Ovary (tissue), 3 donors: ENCODE measurements around the gene PCDHB5.
"Not testable (repeated sequence)": the region's sequence is repeated elsewhere in the genome, so short reads cannot be mapped to it uniquely, and the experiment has no call there.

ENCODE experiments used
- CTCF ChIP-seq, 3 donors: fragments of 450-650 bp in 2 of 3; fragments of 200-600 bp in 1 of 3; IDR thresholded peaks; one replicate each; pipeline versions ENCODE4 v1.5.1 to v1.8.0; 2016 to 2022; ENCODE audit warnings: antibody characterized with exemption in 3 of 3, mild to moderate bottlenecking in 1 of 3
- EP300 ChIP-seq: sonication (generic); formaldehyde crosslinking; IDR thresholded peaks from one replicate; pipeline ENCODE4 v1.6.1; 2017; ENCODE audit warnings: antibody characterized with exemption
- POLR2A ChIP-seq: fragments of 450-650 bp; IDR thresholded peaks from one replicate; pipeline ENCODE4 v1.6.1; 2017; ENCODE audit warnings: antibody characterized with exemption, mild to moderate bottlenecking, moderate library complexity
- donor health status: DM: no; HTN: no; CAD: no.

GRCh38 chr5:141184117-141184855, 49.3 kb downstream of the PCDHB5 start:
- TF ChIP-seq CTCF (IDR thresholded peaks at IDR 0.05); EP300; POLR2A: not testable (repeated sequence)
